ENCODE results near the gene CD6. TPM values are rescaled to one million over a fixed set of nuclear protein-coding genes. Genes with fewer than 3 reads are reported as not detected.

CD6 gene
- polyA plus RNA-seq (ENCODE audit: low read depth in 6 of 6) = 10 to 100 TPM in 4 of 6 donors, 1 to 10 TPM in 2; 6.4 to 25.2 (median 10.8) TPM

- Mint-ChIP-seq H3K36me3 (no peaks in the 10 kb centered on the region), H3K27me3 (no peaks in the 10 kb centered on the region), H3K27ac (peak within 1 kb of the TSS; percentile 85 to 98 (median 90)), H3K9me3 (peaks cover 0 to 6% (median 0%) of the 10 kb centered on the region in 7 donors), H3K4me3 (peak within 1 kb of the TSS; percentile 68 to 93 (median 88)), H3K4me1 (peaks cover 32 to 50% (median 40%) of the 10 kb centered on the region in 3 donors)
- DNase-seq (peak; percentile 63), ATAC-seq (ENCODE audit: low read depth in 2 of 2) (peak; percentile 78 to 85)
Measured at GRCh38 chr11:60971520-60971919, at the start of gene CD6. TSS of gene CD6 (plus strand) at chr11:60971680. CDS start at chr11:60971866, 186 bp downstream.

- Mint-ChIP-seq H3K27me3 (peaks cover 7 to 29% (median 17%) of the 10 kb centered on the region in 3 donors), H3K27ac (no peak overlapping the region), H3K4me1 (peaks cover 41 to 51% (median 45%) of the 10 kb centered on the region in 3 donors), H3K36me3 (peaks cover 33% of the 10 kb centered on the region in 2 donors), H3K4me3 (peak overlapping the region in 2 of 8 donors; percentile 36 to 37), H3K9me3 (peaks cover 0 to 2% (median 0%) of the 10 kb centered on the region in 7 donors)
- ATAC-seq (ENCODE audit: low read depth in 2 of 2) (no peak), DNase-seq (no peak)
Measured at GRCh38 chr11:60921777-60922335, 49.6 kb upstream of the CD6 start.

- no peak overlapping the region for H3K27ac Mint-ChIP-seq
- ATAC-seq (ENCODE audit: low read depth in 2 of 2) (no peak), DNase-seq (no peak)
- peaks cover 7 to 29% (median 17%) of the 10 kb centered on the region in 3 donors for H3K27me3 Mint-ChIP-seq
- peaks cover 0 to 2% (median 0%) of the 10 kb centered on the region in 7 donors for H3K9me3 Mint-ChIP-seq
- H3K4me3 Mint-ChIP-seq = peak overlapping the region in 2 of 8 donors; percentile 61 to 70
- H3K36me3 Mint-ChIP-seq = peaks cover 33% of the 10 kb centered on the region in 2 donors
- H3K4me1 Mint-ChIP-seq = peaks cover 36 to 46% (median 41%) of the 10 kb centered on the region in 3 donors
Measured at GRCh38 chr11:60922906-60923305, 48.6 kb upstream of the CD6 start.

- no peak for ATAC-seq (ENCODE audit: low read depth in 2 of 2)
- peaks cover 0 to 2% (median 0%) of the 10 kb centered on the region in 7 donors for H3K9me3 Mint-ChIP-seq
- no peak overlapping the region for H3K27ac Mint-ChIP-seq
- H3K4me3 Mint-ChIP-seq = peak overlapping the region; percentile 47 to 75 (median 68)
- peaks cover 36 to 44% (median 37%) of the 10 kb centered on the region in 3 donors for H3K4me1 Mint-ChIP-seq
- H3K27me3 Mint-ChIP-seq = peaks cover 7 to 29% (median 17%) of the 10 kb centered on the region in 3 donors
- peaks cover 33% of the 10 kb centered on the region in 2 donors for H3K36me3 Mint-ChIP-seq
- no peak for DNase-seq
Measured at GRCh38 chr11:60923326-60923725, 48.2 kb upstream of the CD6 start.

GRCh38 chr11:60923800-60924109 is 47.7 kb upstream of the CD6 start:
- ATAC-seq (ENCODE audit: low read depth in 2 of 2) (no peak), DNase-seq (no peak)
- Mint-ChIP-seq H3K4me3 (peak overlapping the region; percentile 5 to 74 (median 64)), H3K27me3 (peaks cover 7 to 29% (median 17%) of the 10 kb centered on the region in 3 donors), H3K4me1 (peaks cover 32 to 39% (median 36%) of the 10 kb centered on the region in 3 donors), H3K9me3 (peaks cover 0 to 2% (median 0%) of the 10 kb centered on the region in 7 donors), H3K36me3 (peaks cover 33% of the 10 kb centered on the region in 2 donors), H3K27ac (no peak overlapping the region)

GRCh38 chr11:60924110-60924905 is 47.2 kb upstream of the CD6 start, which contains the start of gene TMEM132A:
TSS of gene TMEM132A (plus strand) at chr11:60924460. CDS start at chr11:60924634, 174 bp downstream.
- no peak for DNase-seq
- Mint-ChIP-seq H3K27ac (peak within 1 kb of the TSS in 4 of 6 donors; percentile 29 to 83 (median 72)), H3K4me3 (peak within 1 kb of the TSS; percentile 67 to 86 (median 76)), H3K27me3 (peaks cover 7 to 29% (median 17%) of the 10 kb centered on the region in 3 donors), H3K36me3 (peaks cover 31% of the 10 kb centered on the region in 2 donors), H3K4me1 (peaks cover 27 to 37% (median 34%) of the 10 kb centered on the region in 3 donors), H3K9me3 (peaks cover 0 to 2% (median 0%) of the 10 kb centered on the region in 7 donors)
- ATAC-seq (ENCODE audit: low read depth in 2 of 2) = peak; percentile 45 to 55

- Mint-ChIP-seq H3K27me3 (peaks cover 7 to 29% (median 17%) of the 10 kb centered on the region in 3 donors), H3K4me3 (peak overlapping the region; percentile 67 to 86 (median 76)), H3K4me1 (peaks cover 25 to 36% (median 27%) of the 10 kb centered on the region in 3 donors), H3K36me3 (peaks cover 23 to 25% of the 10 kb centered on the region in 2 donors), H3K9me3 (peaks cover 0 to 2% (median 0%) of the 10 kb centered on the region in 7 donors), H3K27ac (peak overlapping the region in 4 of 6 donors; percentile 29 to 83 (median 72))
- ATAC-seq (ENCODE audit: low read depth in 2 of 2) = peak; percentile 55 to 57
- DNase-seq = no peak
Measured at GRCh38 chr11:60924906-60925853, 46.3 kb upstream of the CD6 start.

GRCh38 chr11:60925868-60926267 is 45.6 kb upstream of the CD6 start:
- Mint-ChIP-seq H3K9me3 (peaks cover 0 to 2% (median 0%) of the 10 kb centered on the region in 7 donors), H3K4me3 (peak overlapping the region in 5 of 8 donors; percentile 13 to 77 (median 71)), H3K4me1 (peaks cover 22 to 40% (median 30%) of the 10 kb centered on the region in 3 donors), H3K36me3 (peaks cover 16 to 18% of the 10 kb centered on the region in 2 donors), H3K27ac (peak overlapping the region in 1 of 6 donors; percentile 49), H3K27me3 (peaks cover 7 to 29% (median 17%) of the 10 kb centered on the region in 3 donors)
- ATAC-seq (ENCODE audit: low read depth in 2 of 2) (no peak), DNase-seq (no peak)

GRCh38 chr11:60926500-60926899 is 45.0 kb upstream of the CD6 start:
- peaks cover 7 to 29% (median 17%) of the 10 kb centered on the region in 3 donors for H3K27me3 Mint-ChIP-seq
- no peak overlapping the region for H3K27ac Mint-ChIP-seq
- peaks cover 28 to 46% (median 36%) of the 10 kb centered on the region in 3 donors for H3K4me1 Mint-ChIP-seq
- peaks cover 0 to 2% (median 0%) of the 10 kb centered on the region in 7 donors for H3K9me3 Mint-ChIP-seq
- peaks cover 12 to 13% of the 10 kb centered on the region in 2 donors for H3K36me3 Mint-ChIP-seq
- ATAC-seq (ENCODE audit: low read depth in 2 of 2) = no peak
- no peak for DNase-seq
- H3K4me3 Mint-ChIP-seq = peak overlapping the region in 1 of 8 donors; percentile 71

- Mint-ChIP-seq H3K27me3 (peaks cover 7 to 29% (median 16%) of the 10 kb centered on the region in 3 donors), H3K9me3 (peaks cover 0 to 2% (median 0%) of the 10 kb centered on the region in 7 donors), H3K4me3 (peak overlapping the region in 3 of 8 donors; percentile 61 to 75 (median 71)), H3K36me3 (peaks cover 7 to 9% of the 10 kb centered on the region in 2 donors), H3K4me1 (peaks cover 33 to 53% (median 42%) of the 10 kb centered on the region in 3 donors), H3K27ac (no peak overlapping the region)
- ATAC-seq (ENCODE audit: low read depth in 2 of 2) (no peak), DNase-seq (no peak)
Measured at GRCh38 chr11:60927061-60927592, 44.4 kb upstream of the CD6 start.

- peak overlapping the region in 1 of 8 donors; percentile 71 for H3K4me3 Mint-ChIP-seq
- H3K27ac Mint-ChIP-seq = no peak overlapping the region
- no peak for ATAC-seq (ENCODE audit: low read depth in 2 of 2)
- H3K27me3 Mint-ChIP-seq = peaks cover 4 to 24% (median 11%) of the 10 kb centered on the region in 3 donors
- H3K36me3 Mint-ChIP-seq = peaks cover 2 to 4% of the 10 kb centered on the region in 2 donors
- DNase-seq = no peak
- no peaks in the 10 kb centered on the region for H3K9me3 Mint-ChIP-seq
- peaks cover 33 to 51% (median 47%) of the 10 kb centered on the region in 3 donors for H3K4me1 Mint-ChIP-seq
Measured at GRCh38 chr11:60927600-60927999, 43.9 kb upstream of the CD6 start.

- peaks cover 3 to 18% (median 9%) of the 10 kb centered on the region in 3 donors for H3K27me3 Mint-ChIP-seq
- H3K4me1 Mint-ChIP-seq = peaks cover 31 to 50% (median 49%) of the 10 kb centered on the region in 3 donors
- no peaks in the 10 kb centered on the region for H3K36me3 Mint-ChIP-seq
- ATAC-seq (ENCODE audit: low read depth in 2 of 2) (no peak), DNase-seq (no peak)
- H3K9me3 Mint-ChIP-seq = no peaks in the 10 kb centered on the region
- no peak overlapping the region for H3K4me3 Mint-ChIP-seq
- peak overlapping the region in 1 of 6 donors; percentile 18 for H3K27ac Mint-ChIP-seq
Measured at GRCh38 chr11:60928563-60929001, 42.9 kb upstream of the CD6 start.
